Type B pancreatic cell (in vitro differentiated cells): Measurements from ENCODE around the gene SMAD1. TPM values are rescaled to one million over a fixed set of nuclear protein-coding genes. Genes with fewer than 3 reads are reported as not detected.
A peak's percentile ranks its signal among the peaks of the same experiment; 100 is the strongest.

ENCODE experiments used
- DNase-seq: peaks from one replicate; pipeline ENCODE4 v3.0.0; 2021; ENCODE audit warnings: mixed read lengths; ENCODE audit not compliant: unreplicated experiment; ENCODE audit errors: extremely low spot score
- H3K27ac Mint-ChIP-seq: 2 replicates; pipeline ENCODE4 v1.8.0; 2021; ENCODE audit warnings: mild to moderate bottlenecking, mixed read lengths
- H3K27me3 Mint-ChIP-seq: 2 replicates; pipeline ENCODE4 v1.8.0; 2021; ENCODE audit warnings: mixed read lengths
- H3K36me3 Mint-ChIP-seq: 2 replicates; pipeline ENCODE4 v1.8.0; 2021; ENCODE audit warnings: mixed read lengths
- H3K4me1 Mint-ChIP-seq: one replicate; pipeline ENCODE4 v1.8.0; 2021; ENCODE audit warnings: mixed read lengths; ENCODE audit not compliant: unreplicated experiment
- H3K4me3 Mint-ChIP-seq: 2 replicates; pipeline ENCODE4 v1.8.0; 2021; ENCODE audit warnings: mild to moderate bottlenecking, mixed read lengths
- H3K9me3 Mint-ChIP-seq: 2 replicates; pipeline ENCODE4 v1.8.0; 2021; ENCODE audit warnings: mixed read lengths
- CTCF ChIP-seq: fragments of 200-600 bp; sonication (generic); conservative IDR thresholded peaks from 2 replicates; pipeline ENCODE4 v1.5.0; 2021; ENCODE audit warnings: antibody characterized with exemption, mild to moderate bottlenecking
- total RNA-seq: library from RNA; stranded (reverse); gene quantifications from 2 replicates; pipeline ENCODE4 v1.2.1, GENCODE V29; 2021; ENCODE audit warnings: low replicate concordance

Gene SMAD1
- total RNA-seq, 1 donor from 2014 or later, result 32.0 TPM

- Mint-ChIP-seq H3K9me3 (no peaks in the 10 kb centered on the region), H3K27ac (no peak overlapping the region), H3K4me1 (no peaks in the 10 kb centered on the region), H3K27me3 (peaks cover 3% of the 10 kb centered on the region), H3K36me3 (no peaks in the 10 kb centered on the region), H3K4me3 (no peak overlapping the region)
- no peak for TF ChIP-seq CTCF
- DNase-seq, result no peak
Measured at GRCh38 chr4:145452447-145453162, 29.0 kb upstream of the SMAD1 start.

GRCh38 chr4:145453163-145453520, 28.5 kb upstream of the SMAD1 start:
- Mint-ChIP-seq H3K4me3 (no peak overlapping the region), H3K36me3 (no peaks in the 10 kb centered on the region), H3K9me3 (no peaks in the 10 kb centered on the region), H3K4me1 (no peaks in the 10 kb centered on the region), H3K27me3 (peaks cover 3% of the 10 kb centered on the region), H3K27ac (no peak overlapping the region)
- no peak for DNase-seq
- TF ChIP-seq CTCF, result no peak

- Mint-ChIP-seq H3K4me3 (no peak overlapping the region), H3K9me3 (peaks cover 12% of the 10 kb centered on the region), H3K27ac (no peak overlapping the region), H3K4me1 (no peaks in the 10 kb centered on the region), H3K27me3 (no peaks in the 10 kb centered on the region), H3K36me3 (peaks cover 4% of the 10 kb centered on the region)
- TF ChIP-seq CTCF, result no peak
- DNase-seq, result no peak
Measured at GRCh38 chr4:145473203-145473602, 8.4 kb upstream of the SMAD1 start.

GRCh38 chr4:145480257-145480656, 1.4 kb upstream of the SMAD1 start:
- TF ChIP-seq CTCF, result no peak
- H3K27me3 Mint-ChIP-seq, result no peaks in the 10 kb centered on the region
- DNase-seq, result no peak
- H3K36me3 Mint-ChIP-seq, result peaks cover 4% of the 10 kb centered on the region
- peaks cover 3% of the 10 kb centered on the region for H3K4me1 Mint-ChIP-seq
- H3K9me3 Mint-ChIP-seq, result peaks cover 4% of the 10 kb centered on the region
- peak overlapping the region; percentile 91 for H3K27ac Mint-ChIP-seq
- peak overlapping the region; percentile 91 for H3K4me3 Mint-ChIP-seq

DNA sequence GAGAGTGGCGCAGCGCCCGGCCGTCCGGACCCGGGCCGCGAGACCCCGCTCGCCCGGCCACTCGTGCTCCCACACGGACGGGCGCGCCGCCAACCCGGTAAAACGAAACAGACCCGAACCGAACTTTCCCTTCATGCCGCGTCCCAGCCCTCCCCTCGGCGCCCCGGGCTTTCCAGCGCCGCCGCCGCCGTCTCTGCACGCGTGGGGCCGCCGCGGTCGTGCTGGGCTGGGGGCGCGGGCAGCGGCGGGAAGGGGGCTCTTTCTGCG, 222 bp downstream of the SMAD1 start:
- peaks cover 4% of the 10 kb centered on the region for H3K36me3 Mint-ChIP-seq
- no peak for DNase-seq
- no peak overlapping the region for H3K27ac Mint-ChIP-seq
- H3K4me1 Mint-ChIP-seq, result peaks cover 11% of the 10 kb centered on the region
- H3K4me3 Mint-ChIP-seq, result peak overlapping the region; percentile 91
- no peaks in the 10 kb centered on the region for H3K9me3 Mint-ChIP-seq
- no peak for TF ChIP-seq CTCF
- no peaks in the 10 kb centered on the region for H3K27me3 Mint-ChIP-seq
